OCI-LY7 (cell line): ENCODE data around the gene CLEC18C.

Experiments used
- EZH2phosphoT487 ChIP-seq: fragments of 200-600 bp; sonication (generic); IDR thresholded peaks from 2 replicates; pipeline ENCODE4 v1.6.1; 2018; ENCODE audit warnings: low read depth, borderline replicate concordance, mild to moderate bottlenecking, mixed run types, antibody characterized with exemption, low read length, moderate library complexity, mixed read lengths
- TF ChIP-seq, protein P1 (sequence below): fragments of 200-600 bp; sonication (generic); conservative IDR thresholded peaks from 2 replicates; pipeline ENCODE4 v1.5.1; 2014; ENCODE audit warnings: mild to moderate bottlenecking, antibody characterized with exemption, low read length, moderate library complexity, mixed read lengths

- TF ChIP-seq, protein P1, sequence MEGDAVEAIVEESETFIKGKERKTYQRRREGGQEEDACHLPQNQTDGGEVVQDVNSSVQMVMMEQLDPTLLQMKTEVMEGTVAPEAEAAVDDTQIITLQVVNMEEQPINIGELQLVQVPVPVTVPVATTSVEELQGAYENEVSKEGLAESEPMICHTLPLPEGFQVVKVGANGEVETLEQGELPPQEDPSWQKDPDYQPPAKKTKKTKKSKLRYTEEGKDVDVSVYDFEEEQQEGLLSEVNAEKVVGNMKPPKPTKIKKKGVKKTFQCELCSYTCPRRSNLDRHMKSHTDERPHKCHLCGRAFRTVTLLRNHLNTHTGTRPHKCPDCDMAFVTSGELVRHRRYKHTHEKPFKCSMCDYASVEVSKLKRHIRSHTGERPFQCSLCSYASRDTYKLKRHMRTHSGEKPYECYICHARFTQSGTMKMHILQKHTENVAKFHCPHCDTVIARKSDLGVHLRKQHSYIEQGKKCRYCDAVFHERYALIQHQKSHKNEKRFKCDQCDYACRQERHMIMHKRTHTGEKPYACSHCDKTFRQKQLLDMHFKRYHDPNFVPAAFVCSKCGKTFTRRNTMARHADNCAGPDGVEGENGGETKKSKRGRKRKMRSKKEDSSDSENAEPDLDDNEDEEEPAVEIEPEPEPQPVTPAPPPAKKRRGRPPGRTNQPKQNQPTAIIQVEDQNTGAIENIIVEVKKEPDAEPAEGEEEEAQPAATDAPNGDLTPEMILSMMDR = no peak
- TF ChIP-seq EZH2phosphoT487 = no peak
Observed at GRCh38 chr16:70151941-70152509, 21.6 kb upstream of the CLEC18C start.
